Measurements from ENCODE around the gene TFPT. TPM values are rescaled to one million over a fixed set of nuclear protein-coding genes. Genes with fewer than 3 reads are reported as not detected.

Gene TFPT
- total and polyA plus RNA-seq, 2 of the 13 experiments (the other 11 are each of a cell fraction or from before 2014, with no cell fraction given): 8.4 to 10.7 TPM

DNA sequence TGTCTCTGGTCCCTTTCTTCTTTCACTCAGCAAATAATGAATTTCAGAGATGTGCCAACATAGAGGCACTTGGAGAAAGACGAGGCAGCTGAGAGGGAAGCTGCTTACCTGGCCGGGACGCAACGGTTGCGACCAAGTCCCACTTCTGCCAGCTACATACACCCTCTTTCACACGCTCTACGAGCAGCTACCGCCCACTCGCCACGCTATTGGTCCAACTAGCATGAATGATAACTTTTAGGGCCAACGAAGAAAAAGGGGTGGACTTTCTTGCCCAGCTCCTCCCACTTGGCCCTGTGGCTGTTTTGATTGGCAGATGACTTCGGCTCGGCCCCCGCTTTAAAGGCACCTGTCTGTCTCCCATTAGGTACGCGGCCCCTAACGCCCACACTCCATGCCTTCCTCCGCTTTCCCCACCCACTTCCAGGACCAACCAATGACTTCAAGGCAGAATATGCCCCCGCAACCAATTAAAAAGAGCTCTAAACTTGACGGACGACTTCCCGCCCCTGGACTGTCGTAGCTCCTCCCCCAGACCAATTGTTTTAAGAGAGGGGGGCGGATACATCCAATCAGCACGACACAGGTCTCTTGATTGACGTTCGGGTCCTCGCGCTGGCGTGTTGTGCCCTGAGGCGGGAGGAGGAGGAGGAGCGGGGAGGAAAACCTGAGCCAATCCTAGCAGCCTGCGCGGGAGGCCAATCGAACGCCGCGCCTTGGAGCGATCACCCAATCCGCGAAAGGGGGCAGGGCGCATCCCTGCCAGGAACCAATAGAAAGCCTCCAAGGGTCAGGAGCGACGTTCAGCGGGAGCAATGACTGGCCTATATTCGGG lies 21.6 kb upstream of the TFPT start (continued):
- TF ChIP-seq CREB1 (IDR thresholded peaks at IDR 0.05) (peak; percentile 77), CREB1 (CRISPR knock-in tag; IDR thresholded peaks at IDR 0.05) (peak; percentile 93), ATF1 (CRISPR knock-in tag; IDR thresholded peaks at IDR 0.05) (peak; percentile 89), NR2F2 (IDR thresholded peaks at IDR 0.05; ENCODE audit: borderline replicate concordance, low read depth) (no peak), ZNF839 (CRISPR knock-in tag; IDR thresholded peaks at IDR 0.05; ENCODE audit: borderline replicate concordance) (no peak), MATR3 (CRISPR knock-in tag; IDR thresholded peaks at IDR 0.05) (no peak), XRCC5 (optimal IDR thresholded peaks at IDR 0.05; ENCODE audit: low read length) (peak; percentile 53), RBM22 (optimal IDR thresholded peaks at IDR 0.05; ENCODE audit: low read length) (no peak), REXO4 (CRISPR knock-in tag; IDR thresholded peaks at IDR 0.05; ENCODE audit: borderline replicate concordance) (no peak), ZNF713 (CRISPR knock-in tag; IDR thresholded peaks at IDR 0.05) (no peak), GPN1 (CRISPR knock-in tag; IDR thresholded peaks at IDR 0.05; ENCODE audit: borderline replicate concordance) (no peak), ZNF496 (CRISPR knock-in tag; IDR thresholded peaks at IDR 0.05; ENCODE audit: insufficient replicate concordance) (no peak), ZNF605 (CRISPR knock-in tag; IDR thresholded peaks at IDR 0.05) (no peak), ZMYM2 (CRISPR knock-in tag; IDR thresholded peaks at IDR 0.05) (no peak), ZNF260 (CRISPR knock-in tag; IDR thresholded peaks at IDR 0.05; ENCODE audit: borderline replicate concordance, low read depth) (no peak), BRCA1 (CRISPR knock-in tag; IDR thresholded peaks at IDR 0.05) (no peak), POGZ (CRISPR knock-in tag; IDR thresholded peaks at IDR 0.05) (no peak), ZNF556 (CRISPR knock-in tag; IDR thresholded peaks at IDR 0.05; ENCODE audit: borderline replicate concordance) (no peak), ZSCAN22 (CRISPR knock-in tag; IDR thresholded peaks at IDR 0.05) (no peak)
- TF ChIP-seq, protein P1, sequence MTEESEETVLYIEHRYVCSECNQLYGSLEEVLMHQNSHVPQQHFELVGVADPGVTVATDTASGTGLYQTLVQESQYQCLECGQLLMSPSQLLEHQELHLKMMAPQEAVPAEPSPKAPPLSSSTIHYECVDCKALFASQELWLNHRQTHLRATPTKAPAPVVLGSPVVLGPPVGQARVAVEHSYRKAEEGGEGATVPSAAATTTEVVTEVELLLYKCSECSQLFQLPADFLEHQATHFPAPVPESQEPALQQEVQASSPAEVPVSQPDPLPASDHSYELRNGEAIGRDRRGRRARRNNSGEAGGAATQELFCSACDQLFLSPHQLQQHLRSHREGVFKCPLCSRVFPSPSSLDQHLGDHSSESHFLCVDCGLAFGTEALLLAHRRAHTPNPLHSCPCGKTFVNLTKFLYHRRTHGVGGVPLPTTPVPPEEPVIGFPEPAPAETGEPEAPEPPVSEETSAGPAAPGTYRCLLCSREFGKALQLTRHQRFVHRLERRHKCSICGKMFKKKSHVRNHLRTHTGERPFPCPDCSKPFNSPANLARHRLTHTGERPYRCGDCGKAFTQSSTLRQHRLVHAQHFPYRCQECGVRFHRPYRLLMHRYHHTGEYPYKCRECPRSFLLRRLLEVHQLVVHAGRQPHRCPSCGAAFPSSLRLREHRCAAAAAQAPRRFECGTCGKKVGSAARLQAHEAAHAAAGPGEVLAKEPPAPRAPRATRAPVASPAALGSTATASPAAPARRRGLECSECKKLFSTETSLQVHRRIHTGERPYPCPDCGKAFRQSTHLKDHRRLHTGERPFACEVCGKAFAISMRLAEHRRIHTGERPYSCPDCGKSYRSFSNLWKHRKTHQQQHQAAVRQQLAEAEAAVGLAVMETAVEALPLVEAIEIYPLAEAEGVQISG (CRISPR knock-in tag; IDR thresholded peaks at IDR 0.05): no peak
- TF ChIP-seq, protein P2, sequence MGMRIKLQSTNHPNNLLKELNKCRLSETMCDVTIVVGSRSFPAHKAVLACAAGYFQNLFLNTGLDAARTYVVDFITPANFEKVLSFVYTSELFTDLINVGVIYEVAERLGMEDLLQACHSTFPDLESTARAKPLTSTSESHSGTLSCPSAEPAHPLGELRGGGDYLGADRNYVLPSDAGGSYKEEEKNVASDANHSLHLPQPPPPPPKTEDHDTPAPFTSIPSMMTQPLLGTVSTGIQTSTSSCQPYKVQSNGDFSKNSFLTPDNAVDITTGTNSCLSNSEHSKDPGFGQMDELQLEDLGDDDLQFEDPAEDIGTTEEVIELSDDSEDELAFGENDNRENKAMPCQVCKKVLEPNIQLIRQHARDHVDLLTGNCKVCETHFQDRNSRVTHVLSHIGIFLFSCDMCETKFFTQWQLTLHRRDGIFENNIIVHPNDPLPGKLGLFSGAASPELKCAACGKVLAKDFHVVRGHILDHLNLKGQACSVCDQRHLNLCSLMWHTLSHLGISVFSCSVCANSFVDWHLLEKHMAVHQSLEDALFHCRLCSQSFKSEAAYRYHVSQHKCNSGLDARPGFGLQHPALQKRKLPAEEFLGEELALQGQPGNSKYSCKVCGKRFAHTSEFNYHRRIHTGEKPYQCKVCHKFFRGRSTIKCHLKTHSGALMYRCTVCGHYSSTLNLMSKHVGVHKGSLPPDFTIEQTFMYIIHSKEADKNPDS (CRISPR knock-in tag; IDR thresholded peaks at IDR 0.05): no peak
- TF ChIP-seq, protein P3, sequence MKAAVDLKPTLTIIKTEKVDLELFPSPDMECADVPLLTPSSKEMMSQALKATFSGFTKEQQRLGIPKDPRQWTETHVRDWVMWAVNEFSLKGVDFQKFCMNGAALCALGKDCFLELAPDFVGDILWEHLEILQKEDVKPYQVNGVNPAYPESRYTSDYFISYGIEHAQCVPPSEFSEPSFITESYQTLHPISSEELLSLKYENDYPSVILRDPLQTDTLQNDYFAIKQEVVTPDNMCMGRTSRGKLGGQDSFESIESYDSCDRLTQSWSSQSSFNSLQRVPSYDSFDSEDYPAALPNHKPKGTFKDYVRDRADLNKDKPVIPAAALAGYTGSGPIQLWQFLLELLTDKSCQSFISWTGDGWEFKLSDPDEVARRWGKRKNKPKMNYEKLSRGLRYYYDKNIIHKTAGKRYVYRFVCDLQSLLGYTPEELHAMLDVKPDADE (CRISPR knock-in tag; IDR thresholded peaks at IDR 0.05): no peak
- TF ChIP-seq, protein P4, sequence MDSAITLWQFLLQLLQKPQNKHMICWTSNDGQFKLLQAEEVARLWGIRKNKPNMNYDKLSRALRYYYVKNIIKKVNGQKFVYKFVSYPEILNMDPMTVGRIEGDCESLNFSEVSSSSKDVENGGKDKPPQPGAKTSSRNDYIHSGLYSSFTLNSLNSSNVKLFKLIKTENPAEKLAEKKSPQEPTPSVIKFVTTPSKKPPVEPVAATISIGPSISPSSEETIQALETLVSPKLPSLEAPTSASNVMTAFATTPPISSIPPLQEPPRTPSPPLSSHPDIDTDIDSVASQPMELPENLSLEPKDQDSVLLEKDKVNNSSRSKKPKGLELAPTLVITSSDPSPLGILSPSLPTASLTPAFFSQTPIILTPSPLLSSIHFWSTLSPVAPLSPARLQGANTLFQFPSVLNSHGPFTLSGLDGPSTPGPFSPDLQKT (CRISPR knock-in tag; IDR thresholded peaks at IDR 0.05; ENCODE audit: borderline replicate concordance): no peak
